ENCODE results near the gene RAD51B.

The RAD51B gene

DNA sequence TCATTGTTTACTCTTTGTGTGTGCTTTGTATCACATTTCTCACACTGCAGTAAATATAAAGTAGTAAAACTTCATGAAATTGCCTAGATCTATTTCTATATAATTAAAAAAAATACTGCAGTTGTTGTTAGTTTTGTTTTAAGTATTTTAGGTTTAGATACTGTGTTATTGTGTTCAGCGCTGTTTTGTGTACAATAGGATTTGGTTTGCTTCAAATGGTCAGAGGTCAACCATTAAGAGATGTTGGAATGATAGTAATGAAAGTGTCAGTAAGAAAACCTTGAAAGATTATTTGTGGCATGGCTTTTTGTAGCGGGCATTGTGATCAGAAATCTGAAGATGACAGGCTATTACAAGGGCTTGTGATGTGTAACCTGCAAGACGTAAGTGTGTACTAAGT, 67.9 kb downstream of the RAD51B start:
- H3K4me1 ChIP-seq (ENCODE audit: control insufficient read depth in 5 of 5, insufficient read depth in 5 of 5, low read length in 5 of 5), result peaks cover 0 to 7% (median 0%) of the 10 kb centered on the region in 5 donors
- no peak overlapping the region for H3K4me3 ChIP-seq (ENCODE audit: low read depth in 1 of 5, low read length in 5 of 5)
- H3K27ac ChIP-seq (ENCODE audit: low read depth, low read length), result no peak overlapping the region
- no peaks in the 10 kb centered on the region for H3K9me3 ChIP-seq (ENCODE audit: control insufficient read depth in 5 of 5, low read length in 5 of 5)
- H3K9ac ChIP-seq (ENCODE audit: low read length in 5 of 5), result no peak overlapping the region
- no peaks in the 10 kb centered on the region for H3K36me3 ChIP-seq (ENCODE audit: control insufficient read depth in 5 of 5, insufficient read depth in 5 of 5, low read length in 5 of 5)
- H3K27me3 ChIP-seq (ENCODE audit: control insufficient read depth in 5 of 5, insufficient read depth in 4 of 5, low read length in 5 of 5), result no peaks in the 10 kb centered on the region

DNA sequence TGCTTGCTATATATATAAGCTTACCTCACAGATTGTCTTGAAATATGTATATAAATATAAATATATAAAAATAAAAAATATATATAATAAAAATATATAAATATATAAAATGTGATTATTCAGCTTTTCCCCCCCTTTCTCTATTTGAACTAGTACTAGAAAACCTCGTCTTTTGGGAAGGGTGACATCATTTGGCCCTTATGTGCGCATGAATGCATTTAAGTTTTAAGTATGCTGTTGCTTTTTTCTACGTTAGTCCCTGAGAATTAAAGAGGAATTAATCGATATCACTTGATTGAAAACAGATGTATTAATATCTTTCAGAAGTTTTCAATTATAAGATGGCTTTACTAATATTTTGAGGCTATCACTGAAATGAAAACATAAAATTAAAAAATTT, 69.9 kb downstream of the RAD51B start:
- no peaks in the 10 kb centered on the region for H3K36me3 ChIP-seq (ENCODE audit: control insufficient read depth in 5 of 5, insufficient read depth in 5 of 5, low read length in 5 of 5)
- H3K27ac ChIP-seq (ENCODE audit: low read depth, low read length), result no peak overlapping the region
- no peaks in the 10 kb centered on the region for H3K27me3 ChIP-seq (ENCODE audit: control insufficient read depth in 5 of 5, insufficient read depth in 4 of 5, low read length in 5 of 5)
- H3K9ac ChIP-seq (ENCODE audit: low read length in 5 of 5), result no peak overlapping the region
- peaks cover 0 to 3% (median 0%) of the 10 kb centered on the region in 5 donors for H3K4me1 ChIP-seq (ENCODE audit: control insufficient read depth in 5 of 5, insufficient read depth in 5 of 5, low read length in 5 of 5)
- H3K4me3 ChIP-seq (ENCODE audit: low read depth in 1 of 5, low read length in 5 of 5), result no peak overlapping the region
- H3K9me3 ChIP-seq (ENCODE audit: control insufficient read depth in 5 of 5, low read length in 5 of 5), result no peaks in the 10 kb centered on the region

- no peaks in the 10 kb centered on the region for H3K4me1 ChIP-seq (ENCODE audit: control insufficient read depth in 5 of 5, insufficient read depth in 5 of 5, low read length in 5 of 5)
- H3K36me3 ChIP-seq (ENCODE audit: control insufficient read depth in 5 of 5, insufficient read depth in 5 of 5, low read length in 5 of 5), result no peaks in the 10 kb centered on the region
- no peaks in the 10 kb centered on the region for H3K27me3 ChIP-seq (ENCODE audit: control insufficient read depth in 5 of 5, insufficient read depth in 4 of 5, low read length in 5 of 5)
- H3K4me3 ChIP-seq (ENCODE audit: low read depth in 1 of 5, low read length in 5 of 5), result no peak overlapping the region
- no peak overlapping the region for H3K9ac ChIP-seq (ENCODE audit: low read length in 5 of 5)
- H3K9me3 ChIP-seq (ENCODE audit: control insufficient read depth in 5 of 5, low read length in 5 of 5), result no peaks in the 10 kb centered on the region
- no peak overlapping the region for H3K27ac ChIP-seq (ENCODE audit: low read depth, low read length)
Observed at GRCh38 chr14:67892466-67893100, 73.0 kb downstream of the RAD51B start.

DNA sequence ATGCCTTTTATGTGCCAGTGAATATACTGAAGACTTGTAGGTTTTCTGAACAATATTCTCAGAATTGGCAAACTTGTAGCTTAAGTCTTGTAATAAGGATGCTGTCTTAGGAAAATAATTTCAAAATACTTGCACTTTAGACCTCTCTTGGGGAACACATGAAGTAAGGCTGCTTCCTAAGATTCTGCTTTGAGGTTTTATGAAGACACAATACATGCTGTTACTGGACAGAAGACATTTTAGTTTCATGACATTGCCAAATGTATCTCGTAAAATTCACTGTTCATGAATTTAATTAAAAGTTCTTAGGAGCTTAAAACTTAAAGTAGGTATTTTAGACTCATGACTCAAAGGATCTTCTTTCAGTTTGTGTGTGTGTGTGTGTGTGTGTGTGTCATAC, 80.7 kb downstream of the RAD51B start:
- Histone ChIP-seq H3K4me1 (ENCODE audit: control insufficient read depth in 5 of 5, insufficient read depth in 5 of 5, low read length in 5 of 5) (peaks cover 0 to 4% (median 0%) of the 10 kb centered on the region in 5 donors), H3K9ac (ENCODE audit: low read length in 5 of 5) (no peak overlapping the region), H3K27me3 (ENCODE audit: control insufficient read depth in 5 of 5, insufficient read depth in 4 of 5, low read length in 5 of 5) (no peaks in the 10 kb centered on the region), H3K36me3 (ENCODE audit: control insufficient read depth in 5 of 5, insufficient read depth in 5 of 5, low read length in 5 of 5) (no peaks in the 10 kb centered on the region), H3K9me3 (ENCODE audit: control insufficient read depth in 5 of 5, low read length in 5 of 5) (peaks cover 0 to 12% (median 8%) of the 10 kb centered on the region in 5 donors), H3K27ac (ENCODE audit: low read depth, low read length) (no peak overlapping the region), H3K4me3 (ENCODE audit: low read depth in 1 of 5, low read length in 5 of 5) (no peak overlapping the region)

- Histone ChIP-seq H3K27me3 (ENCODE audit: control insufficient read depth in 5 of 5, insufficient read depth in 4 of 5, low read length in 5 of 5) (no peaks in the 10 kb centered on the region), H3K27ac (ENCODE audit: low read depth, low read length) (no peak overlapping the region), H3K4me3 (ENCODE audit: low read depth in 1 of 5, low read length in 5 of 5) (no peak overlapping the region), H3K9ac (ENCODE audit: low read length in 5 of 5) (no peak overlapping the region), H3K4me1 (ENCODE audit: control insufficient read depth in 5 of 5, insufficient read depth in 5 of 5, low read length in 5 of 5) (no peaks in the 10 kb centered on the region), H3K36me3 (ENCODE audit: control insufficient read depth in 5 of 5, insufficient read depth in 5 of 5, low read length in 5 of 5) (no peaks in the 10 kb centered on the region), H3K9me3 (ENCODE audit: control insufficient read depth in 5 of 5, low read length in 5 of 5) (peaks cover 0 to 3% (median 0%) of the 10 kb centered on the region in 5 donors)
Observed at GRCh38 chr14:67908052-67908754, 88.6 kb downstream of the RAD51B start.

DNA sequence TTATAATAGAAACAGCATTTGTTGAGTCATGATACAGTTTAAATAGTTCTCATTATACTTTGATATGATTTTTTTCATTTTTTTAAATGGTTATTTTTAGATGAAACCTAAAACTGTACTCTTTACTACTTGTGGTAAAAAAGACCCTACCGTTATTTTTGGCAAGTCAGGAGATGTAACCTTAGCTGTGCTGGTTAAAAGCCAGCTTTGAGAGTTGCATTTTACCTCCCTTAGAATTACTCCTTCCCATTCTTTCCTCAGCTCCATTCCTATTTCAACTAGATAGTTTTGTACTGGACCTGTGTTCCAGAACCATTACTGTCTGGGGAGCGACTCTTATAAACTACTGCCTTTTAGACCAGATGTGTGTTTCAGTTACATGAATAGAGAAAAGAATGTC, 92.0 kb downstream of the RAD51B start:
- H3K27me3 ChIP-seq (ENCODE audit: control insufficient read depth in 5 of 5, insufficient read depth in 4 of 5, low read length in 5 of 5), result no peaks in the 10 kb centered on the region
- no peaks in the 10 kb centered on the region for H3K9me3 ChIP-seq (ENCODE audit: control insufficient read depth in 5 of 5, low read length in 5 of 5)
- no peaks in the 10 kb centered on the region for H3K4me1 ChIP-seq (ENCODE audit: control insufficient read depth in 5 of 5, insufficient read depth in 5 of 5, low read length in 5 of 5)
- H3K27ac ChIP-seq (ENCODE audit: low read depth, low read length), result no peak overlapping the region
- H3K4me3 ChIP-seq (ENCODE audit: low read depth in 1 of 5, low read length in 5 of 5), result no peak overlapping the region
- no peak overlapping the region for H3K9ac ChIP-seq (ENCODE audit: low read length in 5 of 5)
- H3K36me3 ChIP-seq (ENCODE audit: control insufficient read depth in 5 of 5, insufficient read depth in 5 of 5, low read length in 5 of 5), result no peaks in the 10 kb centered on the region

GRCh38 chr14:67916430-67916829, 96.9 kb downstream of the RAD51B start:
- H3K36me3 ChIP-seq (ENCODE audit: control insufficient read depth in 5 of 5, insufficient read depth in 5 of 5, low read length in 5 of 5), result no peaks in the 10 kb centered on the region
- no peak overlapping the region for H3K4me3 ChIP-seq (ENCODE audit: low read depth in 1 of 5, low read length in 5 of 5)
- no peaks in the 10 kb centered on the region for H3K4me1 ChIP-seq (ENCODE audit: control insufficient read depth in 5 of 5, insufficient read depth in 5 of 5, low read length in 5 of 5)
- H3K9ac ChIP-seq (ENCODE audit: low read length in 5 of 5), result no peak overlapping the region
- no peaks in the 10 kb centered on the region for H3K27me3 ChIP-seq (ENCODE audit: control insufficient read depth in 5 of 5, insufficient read depth in 4 of 5, low read length in 5 of 5)
- no peaks in the 10 kb centered on the region for H3K9me3 ChIP-seq (ENCODE audit: control insufficient read depth in 5 of 5, low read length in 5 of 5)
- no peak overlapping the region for H3K27ac ChIP-seq (ENCODE audit: low read depth, low read length)

DNA sequence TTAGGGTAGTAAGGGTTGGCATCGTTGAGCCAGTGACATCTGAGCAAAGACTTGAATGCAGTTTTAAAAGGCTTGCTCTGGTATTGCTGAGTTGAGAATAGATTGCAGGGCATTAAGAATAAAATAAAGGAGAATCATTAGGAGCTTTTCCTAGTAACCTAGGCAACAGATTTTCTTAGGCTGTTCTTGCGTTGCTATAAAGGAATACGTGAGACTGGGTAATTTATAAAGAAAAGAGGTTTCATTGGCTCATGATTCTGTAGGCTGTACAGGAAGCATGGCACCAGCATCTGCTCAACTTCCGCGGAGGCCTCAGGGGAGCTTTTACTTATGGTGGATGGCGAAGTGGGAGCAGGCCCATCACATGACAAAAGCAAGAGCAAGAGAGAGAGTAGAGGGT, 97.4 kb downstream of the RAD51B start:
- Histone ChIP-seq H3K4me3 (ENCODE audit: low read depth in 1 of 5, low read length in 5 of 5) (no peak overlapping the region), H3K36me3 (ENCODE audit: control insufficient read depth in 5 of 5, insufficient read depth in 5 of 5, low read length in 5 of 5) (no peaks in the 10 kb centered on the region), H3K27ac (ENCODE audit: low read depth, low read length) (no peak overlapping the region)

DNA sequence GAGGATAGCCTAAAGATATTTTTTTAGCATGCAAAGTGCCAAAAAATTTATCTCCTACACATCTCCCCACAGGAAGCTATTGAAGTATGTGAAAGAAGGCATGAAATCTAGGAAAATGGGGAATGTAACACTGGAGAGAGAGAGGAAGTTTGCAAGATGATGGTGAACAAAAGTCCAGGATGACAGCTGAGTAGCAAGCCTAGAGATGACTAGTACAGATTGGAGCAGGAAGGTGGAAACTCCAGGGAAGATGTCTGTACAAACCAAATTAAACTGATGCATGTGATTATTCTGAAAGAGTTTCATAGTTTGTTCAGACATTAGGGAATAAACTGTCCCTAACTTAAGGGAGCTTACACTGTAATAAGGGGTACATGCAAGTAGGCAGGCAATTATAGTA, 99.3 kb downstream of the RAD51B start:
- Histone ChIP-seq H3K27me3 (ENCODE audit: control insufficient read depth in 5 of 5, insufficient read depth in 4 of 5, low read length in 5 of 5) (no peaks in the 10 kb centered on the region), H3K36me3 (ENCODE audit: control insufficient read depth in 5 of 5, insufficient read depth in 5 of 5, low read length in 5 of 5) (no peaks in the 10 kb centered on the region), H3K27ac (ENCODE audit: low read depth, low read length) (no peak overlapping the region)

More for the DNA sequence above, 97.4 kb downstream of the RAD51B start:
- Histone ChIP-seq H3K27me3 (ENCODE audit: control insufficient read depth in 5 of 5, insufficient read depth in 4 of 5, low read length in 5 of 5) (no peaks in the 10 kb centered on the region), H3K9ac (ENCODE audit: low read length in 5 of 5) (no peak overlapping the region), H3K9me3 (ENCODE audit: control insufficient read depth in 5 of 5, low read length in 5 of 5) (no peaks in the 10 kb centered on the region), H3K4me1 (ENCODE audit: control insufficient read depth in 5 of 5, insufficient read depth in 5 of 5, low read length in 5 of 5) (no peaks in the 10 kb centered on the region)

GRCh38 chr14:67919259-67920032, 99.9 kb downstream of the RAD51B start:
- Histone ChIP-seq H3K27ac (ENCODE audit: low read depth, low read length) (no peak overlapping the region), H3K9me3 (ENCODE audit: control insufficient read depth in 5 of 5, low read length in 5 of 5) (no peaks in the 10 kb centered on the region), H3K27me3 (ENCODE audit: control insufficient read depth in 5 of 5, insufficient read depth in 4 of 5, low read length in 5 of 5) (no peaks in the 10 kb centered on the region), H3K9ac (ENCODE audit: low read length in 5 of 5) (no peak overlapping the region), H3K36me3 (ENCODE audit: control insufficient read depth in 5 of 5, insufficient read depth in 5 of 5, low read length in 5 of 5) (no peaks in the 10 kb centered on the region), H3K4me3 (ENCODE audit: low read depth in 1 of 5, low read length in 5 of 5) (no peak overlapping the region), H3K4me1 (ENCODE audit: control insufficient read depth in 5 of 5, insufficient read depth in 5 of 5, low read length in 5 of 5) (no peaks in the 10 kb centered on the region)

More for the DNA sequence above, 99.3 kb downstream of the RAD51B start:
- Histone ChIP-seq H3K9me3 (ENCODE audit: control insufficient read depth in 5 of 5, low read length in 5 of 5) (no peaks in the 10 kb centered on the region), H3K9ac (ENCODE audit: low read length in 5 of 5) (no peak overlapping the region), H3K4me1 (ENCODE audit: control insufficient read depth in 5 of 5, insufficient read depth in 5 of 5, low read length in 5 of 5) (no peaks in the 10 kb centered on the region), H3K4me3 (ENCODE audit: low read depth in 1 of 5, low read length in 5 of 5) (no peak overlapping the region)
